Testis (tissue), 2 donors: ENCODE results near the gene ST8SIA6.

Experiments
- POLR2A ChIP-seq: fragments of 450-650 bp; IDR thresholded peaks from one replicate; pipeline ENCODE4 v1.6.1; 2017; ENCODE audit warnings: antibody characterized with exemption, mild to moderate bottlenecking, moderate library complexity
- TF ChIP-seq, protein P1 (sequence below), 3 experiments: fragments of 450-650 bp in 2 of 3; fragments of 200-600 bp in 1 of 3; sonication (generic) in 1 of 3; IDR thresholded peaks; one replicate each; pipeline ENCODE4 v1.5.1; 2016 to 2019; ENCODE audit warnings: antibody characterized with exemption in 3 of 3, mild to moderate bottlenecking in 2 of 3, moderate library complexity in 1 of 3

DNA sequence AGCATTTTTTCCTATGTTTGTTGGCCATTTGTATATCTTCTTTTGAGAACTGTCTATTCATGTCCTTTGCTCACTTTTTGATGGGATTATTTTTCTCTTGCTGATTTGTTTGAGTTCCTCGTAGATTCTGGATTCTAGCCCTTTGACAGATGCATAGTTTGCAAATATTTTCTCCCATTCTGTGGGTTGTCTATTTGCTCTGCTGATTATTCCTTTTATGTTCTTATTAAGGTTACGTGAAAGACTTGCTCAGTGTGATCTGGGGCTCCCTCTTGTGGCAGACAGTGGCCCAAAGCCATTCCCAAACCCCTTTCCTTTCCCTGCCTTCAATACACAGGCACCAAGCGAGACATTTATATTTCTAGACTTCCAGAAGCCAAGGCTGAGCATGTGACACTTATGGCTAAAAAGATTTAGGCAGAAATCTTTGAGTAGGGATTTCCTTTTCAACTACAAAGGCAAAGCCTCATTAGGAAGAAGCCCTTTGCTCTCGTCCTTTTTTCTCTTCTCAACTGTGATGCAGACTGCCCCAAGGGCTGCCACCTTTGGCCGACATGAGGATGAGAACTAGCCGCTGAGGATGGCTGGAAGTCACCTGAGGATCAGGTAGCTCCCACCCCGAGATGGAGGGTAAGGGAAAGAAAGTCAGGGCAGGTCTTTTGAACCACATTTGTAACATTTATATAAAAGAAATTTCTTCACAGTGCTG, 23.6 kb downstream of the ST8SIA6 start:
- TF ChIP-seq, protein P1, sequence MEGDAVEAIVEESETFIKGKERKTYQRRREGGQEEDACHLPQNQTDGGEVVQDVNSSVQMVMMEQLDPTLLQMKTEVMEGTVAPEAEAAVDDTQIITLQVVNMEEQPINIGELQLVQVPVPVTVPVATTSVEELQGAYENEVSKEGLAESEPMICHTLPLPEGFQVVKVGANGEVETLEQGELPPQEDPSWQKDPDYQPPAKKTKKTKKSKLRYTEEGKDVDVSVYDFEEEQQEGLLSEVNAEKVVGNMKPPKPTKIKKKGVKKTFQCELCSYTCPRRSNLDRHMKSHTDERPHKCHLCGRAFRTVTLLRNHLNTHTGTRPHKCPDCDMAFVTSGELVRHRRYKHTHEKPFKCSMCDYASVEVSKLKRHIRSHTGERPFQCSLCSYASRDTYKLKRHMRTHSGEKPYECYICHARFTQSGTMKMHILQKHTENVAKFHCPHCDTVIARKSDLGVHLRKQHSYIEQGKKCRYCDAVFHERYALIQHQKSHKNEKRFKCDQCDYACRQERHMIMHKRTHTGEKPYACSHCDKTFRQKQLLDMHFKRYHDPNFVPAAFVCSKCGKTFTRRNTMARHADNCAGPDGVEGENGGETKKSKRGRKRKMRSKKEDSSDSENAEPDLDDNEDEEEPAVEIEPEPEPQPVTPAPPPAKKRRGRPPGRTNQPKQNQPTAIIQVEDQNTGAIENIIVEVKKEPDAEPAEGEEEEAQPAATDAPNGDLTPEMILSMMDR (IDR thresholded peaks at IDR 0.05): peak; percentile 71 to 83 (median 78)
- TF ChIP-seq POLR2A: no peak
